ENCODE results near the gene ACP6. TPM values are rescaled to one million over a fixed set of nuclear protein-coding genes. Genes with fewer than 3 reads are reported as not detected.

ACP6 gene
- total and polyA plus RNA-seq, 10 of the 15 experiments (the other 5 are each of a cell fraction or from before 2014, with no cell fraction given) = 3.1 to 19.7 (median 9.4) TPM

DNA sequence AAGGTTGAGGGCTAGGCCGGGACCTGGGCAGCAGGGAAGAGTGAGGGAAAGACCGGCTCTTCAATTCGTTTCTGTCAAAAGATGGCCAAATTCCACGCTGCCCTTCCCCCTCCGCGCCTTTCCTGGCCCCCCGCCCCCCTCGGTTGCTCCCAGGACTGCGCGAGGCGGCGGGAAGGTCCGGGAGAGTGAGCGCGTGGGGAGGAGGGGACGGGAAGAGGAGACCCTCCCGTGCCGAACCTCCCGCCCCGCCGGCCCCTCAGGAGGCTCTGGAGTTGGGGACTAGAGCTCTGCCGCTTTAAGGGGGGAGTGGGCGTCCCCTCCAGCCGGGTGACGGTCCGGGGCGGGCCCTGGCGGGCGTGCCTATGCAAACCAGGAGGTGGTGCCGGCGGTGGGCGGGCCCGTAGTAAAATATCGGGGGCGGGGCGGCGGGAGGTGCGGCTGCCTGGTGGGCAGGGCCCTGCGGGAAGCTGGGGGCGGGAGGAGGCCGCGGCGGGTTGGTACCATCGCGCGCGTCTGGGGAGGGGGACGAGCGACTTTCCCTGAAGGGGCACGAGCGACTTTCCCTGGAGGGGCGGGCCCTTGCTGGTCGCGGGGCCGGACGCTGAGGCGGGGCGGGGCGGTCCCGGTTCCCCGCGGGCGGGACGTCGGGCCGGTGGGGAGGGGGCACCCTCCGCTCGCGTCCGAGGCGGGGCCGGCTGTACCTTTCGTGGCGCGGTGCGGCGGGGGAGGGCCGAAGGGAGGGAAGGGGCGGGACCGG lies 70.8 kb downstream of the ACP6 start:
- ATAC-seq (peak; percentile 93), FAIRE-seq (no peak), DNase-seq (ENCODE audit: low read depth, low spot score) (peak; percentile 62)
- Histone ChIP-seq H2AFZ (ENCODE audit: control insufficient read depth, low read depth, low read length) (peak overlapping the region; percentile 88), H3K9ac (ENCODE audit: control insufficient read depth, insufficient read depth, low read length) (peak overlapping the region; percentile 57), H3K27ac (ENCODE audit: control insufficient read depth, insufficient read depth) (no peak overlapping the region; the same call in 1 of the 2 replicates), H3K27me3 (replicated peaks in 1 of 2; ENCODE audit: control insufficient read depth in 2 of 2, insufficient read depth in 2 of 2, low read length in 1 of 2) (peaks cover 0 to 3% of the 10 kb centered on the region in 2 experiments; a peak in 2 of 4 replicates), H3K4me2 (ENCODE audit: control insufficient read depth, insufficient read depth) (peak overlapping the region; percentile 96), H4K20me1 (ENCODE audit: control insufficient read depth, insufficient read depth) (no peaks in the 10 kb centered on the region), H3K79me2 (ENCODE audit: control insufficient read depth, insufficient read depth, low read length) (peaks cover 10% of the 10 kb centered on the region), H3K36me3 (ENCODE audit: control insufficient read depth in 2 of 2, insufficient read depth in 2 of 2, low read length in 1 of 2) (no peaks in the 10 kb centered on the region), H3K9me3 (replicated peaks; ENCODE audit: control insufficient read depth, insufficient read depth, low read length) (no peaks in the 10 kb centered on the region), H3K4me1 (ENCODE audit: control insufficient read depth, insufficient read depth, low read length) (peaks cover 12% of the 10 kb centered on the region), H3K4me3 (peak overlapping the region; percentile 79)
- intact Hi-C loops (cut with micrococcal nuclease; ENCODE audit: unreplicated experiment) (no loop called here), in situ Hi-C loops (cut with MboI) (no loop called here)
- ChIA-PET RAD21 (ENCODE audit: unreplicated experiment) (interaction anchor here (1.3 kb wide), 1 partner anchor 103 kb away, joined by 3 read pairs; no protein-coding TSS in a partner anchor), POLR2A (interaction anchor here (0.6 to 1.5 kb wide), 3 partner anchors 12 to 288 kb away, joined by 3 to 6 read pairs (median 3); a partner anchor contains a TSS), SMC1A (ENCODE audit: uncharacterized antibody, unreplicated experiment) (interaction anchor here (1.0 kb wide), 1 partner anchor 28 kb away, joined by 3 read pairs; no protein-coding TSS in a partner anchor), CTCF (interaction anchor here (0.6 to 2.4 kb wide), 6 partner anchors 12 to 71 kb away, joined by 3 to 6 read pairs (median 5); a partner anchor contains a TSS)
- WGBS (ENCODE audit: insufficient coverage, insufficient replicate concordance, low lambda C conversion rate, missing lambda C conversion rate) = under 1% methylated on average over 45 of the region's 80 CpGs
- no TSS peak for BruUV-seq (replicated peaks)
- TF ChIP-seq NBN (IDR thresholded peaks at IDR 0.05) (no peak), BHLHE40 (IDR thresholded peaks at IDR 0.05; ENCODE audit: borderline replicate concordance in 1 of 2, low read depth in 2 of 2, low read length in 1 of 2) (peak; percentile 70 to 90; a peak in 3 of 4 replicates), SREBF1 (IDR thresholded peaks at IDR 0.05; ENCODE audit: low read length) (peak; percentile 11; the same call in 1 of the 2 replicates), TCF7 (IDR thresholded peaks at IDR 0.05; ENCODE audit: borderline replicate concordance) (no peak), JUND (IDR thresholded peaks at IDR 0.05; ENCODE audit: low read depth, low read length) (peak; percentile 88; the same call in 1 of the 2 replicates), ZZZ3 (IDR thresholded peaks at IDR 0.05; ENCODE audit: control insufficient read depth, insufficient read length, low read depth) (no peak), SUPT20H (IDR thresholded peaks at IDR 0.05; ENCODE audit: borderline replicate concordance, control insufficient read depth, low read depth, low read length) (no peak), RELA (IDR thresholded peaks at IDR 0.05; ENCODE audit: borderline replicate concordance, partially characterized antibody) (no peak), POLR2A (IDR thresholded peaks at IDR 0.05; ENCODE audit: low read depth, low read length) (peak; percentile 42; the same call in 1 of the 2 replicates)
- TF ChIP-seq, protein P1, sequence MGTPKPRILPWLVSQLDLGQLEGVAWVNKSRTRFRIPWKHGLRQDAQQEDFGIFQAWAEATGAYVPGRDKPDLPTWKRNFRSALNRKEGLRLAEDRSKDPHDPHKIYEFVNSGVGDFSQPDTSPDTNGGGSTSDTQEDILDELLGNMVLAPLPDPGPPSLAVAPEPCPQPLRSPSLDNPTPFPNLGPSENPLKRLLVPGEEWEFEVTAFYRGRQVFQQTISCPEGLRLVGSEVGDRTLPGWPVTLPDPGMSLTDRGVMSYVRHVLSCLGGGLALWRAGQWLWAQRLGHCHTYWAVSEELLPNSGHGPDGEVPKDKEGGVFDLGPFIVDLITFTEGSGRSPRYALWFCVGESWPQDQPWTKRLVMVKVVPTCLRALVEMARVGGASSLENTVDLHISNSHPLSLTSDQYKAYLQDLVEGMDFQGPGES (IDR thresholded peaks at IDR 0.05) = no peak
- TF ChIP-seq, protein P2, sequence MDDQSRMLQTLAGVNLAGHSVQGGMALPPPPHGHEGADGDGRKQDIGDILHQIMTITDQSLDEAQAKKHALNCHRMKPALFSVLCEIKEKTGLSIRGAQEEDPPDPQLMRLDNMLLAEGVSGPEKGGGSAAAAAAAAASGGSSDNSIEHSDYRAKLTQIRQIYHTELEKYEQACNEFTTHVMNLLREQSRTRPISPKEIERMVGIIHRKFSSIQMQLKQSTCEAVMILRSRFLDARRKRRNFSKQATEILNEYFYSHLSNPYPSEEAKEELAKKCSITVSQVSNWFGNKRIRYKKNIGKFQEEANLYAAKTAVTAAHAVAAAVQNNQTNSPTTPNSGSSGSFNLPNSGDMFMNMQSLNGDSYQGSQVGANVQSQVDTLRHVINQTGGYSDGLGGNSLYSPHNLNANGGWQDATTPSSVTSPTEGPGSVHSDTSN (IDR thresholded peaks at IDR 0.05; ENCODE audit: insufficient replicate concordance, low read depth, low read length) = no peak
- TF ChIP-seq, protein P3, sequence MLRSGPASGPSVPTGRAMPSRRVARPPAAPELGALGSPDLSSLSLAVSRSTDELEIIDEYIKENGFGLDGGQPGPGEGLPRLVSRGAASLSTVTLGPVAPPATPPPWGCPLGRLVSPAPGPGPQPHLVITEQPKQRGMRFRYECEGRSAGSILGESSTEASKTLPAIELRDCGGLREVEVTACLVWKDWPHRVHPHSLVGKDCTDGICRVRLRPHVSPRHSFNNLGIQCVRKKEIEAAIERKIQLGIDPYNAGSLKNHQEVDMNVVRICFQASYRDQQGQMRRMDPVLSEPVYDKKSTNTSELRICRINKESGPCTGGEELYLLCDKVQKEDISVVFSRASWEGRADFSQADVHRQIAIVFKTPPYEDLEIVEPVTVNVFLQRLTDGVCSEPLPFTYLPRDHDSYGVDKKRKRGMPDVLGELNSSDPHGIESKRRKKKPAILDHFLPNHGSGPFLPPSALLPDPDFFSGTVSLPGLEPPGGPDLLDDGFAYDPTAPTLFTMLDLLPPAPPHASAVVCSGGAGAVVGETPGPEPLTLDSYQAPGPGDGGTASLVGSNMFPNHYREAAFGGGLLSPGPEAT (IDR thresholded peaks at IDR 0.05; ENCODE audit: low read depth) = peak; percentile 67
- TF ChIP-seq, protein P4, sequence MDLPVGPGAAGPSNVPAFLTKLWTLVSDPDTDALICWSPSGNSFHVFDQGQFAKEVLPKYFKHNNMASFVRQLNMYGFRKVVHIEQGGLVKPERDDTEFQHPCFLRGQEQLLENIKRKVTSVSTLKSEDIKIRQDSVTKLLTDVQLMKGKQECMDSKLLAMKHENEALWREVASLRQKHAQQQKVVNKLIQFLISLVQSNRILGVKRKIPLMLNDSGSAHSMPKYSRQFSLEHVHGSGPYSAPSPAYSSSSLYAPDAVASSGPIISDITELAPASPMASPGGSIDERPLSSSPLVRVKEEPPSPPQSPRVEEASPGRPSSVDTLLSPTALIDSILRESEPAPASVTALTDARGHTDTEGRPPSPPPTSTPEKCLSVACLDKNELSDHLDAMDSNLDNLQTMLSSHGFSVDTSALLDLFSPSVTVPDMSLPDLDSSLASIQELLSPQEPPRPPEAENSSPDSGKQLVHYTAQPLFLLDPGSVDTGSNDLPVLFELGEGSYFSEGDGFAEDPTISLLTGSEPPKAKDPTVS (IDR thresholded peaks at IDR 0.05; ENCODE audit: low read depth, low read length) = no peak
- TF ChIP-seq, protein P5, sequence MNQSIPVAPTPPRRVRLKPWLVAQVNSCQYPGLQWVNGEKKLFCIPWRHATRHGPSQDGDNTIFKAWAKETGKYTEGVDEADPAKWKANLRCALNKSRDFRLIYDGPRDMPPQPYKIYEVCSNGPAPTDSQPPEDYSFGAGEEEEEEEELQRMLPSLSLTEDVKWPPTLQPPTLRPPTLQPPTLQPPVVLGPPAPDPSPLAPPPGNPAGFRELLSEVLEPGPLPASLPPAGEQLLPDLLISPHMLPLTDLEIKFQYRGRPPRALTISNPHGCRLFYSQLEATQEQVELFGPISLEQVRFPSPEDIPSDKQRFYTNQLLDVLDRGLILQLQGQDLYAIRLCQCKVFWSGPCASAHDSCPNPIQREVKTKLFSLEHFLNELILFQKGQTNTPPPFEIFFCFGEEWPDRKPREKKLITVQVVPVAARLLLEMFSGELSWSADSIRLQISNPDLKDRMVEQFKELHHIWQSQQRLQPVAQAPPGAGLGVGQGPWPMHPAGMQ (IDR thresholded peaks at IDR 0.05; ENCODE audit: borderline replicate concordance) = no peak
